WTC11 (cell line): Measurements from ENCODE around the gene HNRNPM. TPM values are rescaled to one million over a fixed set of nuclear protein-coding genes. Genes with fewer than 3 reads are reported as not detected.

Experiments used
- ATAC-seq: fragments of 200-7000 bp; cut with Tn5 transposase; 2 replicates; pipeline ENCODE4 v1.10.0; 2021; ENCODE audit warnings: mild to moderate bottlenecking, moderate library complexity
- CTCF ChIA-PET: fragments of 300-600 bp; sonication (Branson Sonifier 250); formaldehyde crosslinking; loops from one replicate; lab custom pipeline; 2021; ENCODE audit warnings: antibody characterized with exemption; lab: Charles Lee
- POLR2A ChIA-PET: fragments of 350-600 bp; sonication (Branson Sonifier 250); formaldehyde crosslinking; loops from one replicate; lab custom pipeline; 2021; ENCODE audit warnings: antibody characterized with exemption; lab: Charles Lee
- DNase-seq: peaks from one replicate; pipeline ENCODE4 v3.0.0; 2021; ENCODE audit warnings: low spot score
- H3K27ac Mint-ChIP-seq: 2 replicates; pipeline ENCODE4 v1.8.0; 2021; ENCODE audit warnings: mixed read lengths
- H3K27me3 Mint-ChIP-seq: 2 replicates; pipeline ENCODE4 v1.8.0; 2021; ENCODE audit warnings: low read depth, mild to moderate bottlenecking, moderate library complexity, mixed read lengths
- H3K36me3 Mint-ChIP-seq: 2 replicates; pipeline ENCODE4 v1.8.0; 2021; ENCODE audit warnings: mixed read lengths
- H3K4me1 Mint-ChIP-seq: 2 replicates; pipeline ENCODE4 v1.8.0; 2022; ENCODE audit warnings: mixed read lengths
- H3K4me3 Mint-ChIP-seq: 2 replicates; pipeline ENCODE4 v1.8.0; 2021; ENCODE audit warnings: mild to moderate bottlenecking, moderate library complexity, mixed read lengths
- H3K9me3 Mint-ChIP-seq: 2 replicates; pipeline ENCODE4 v1.8.0; 2021; ENCODE audit warnings: mixed read lengths
- ARID4B ChIP-seq: sonication (generic); formaldehyde crosslinking; IDR thresholded peaks from 2 replicates; pipeline ENCODE4 v1.8.0; 2023; ENCODE audit warnings: missing genetic modification reagents, mild to moderate bottlenecking, borderline replicate concordance
- CREB1 ChIP-seq: sonication (generic); formaldehyde crosslinking; IDR thresholded peaks from 2 replicates; pipeline ENCODE4 v1.8.0; 2023; ENCODE audit warnings: mild to moderate bottlenecking, missing genetic modification reagents
- CREM ChIP-seq: sonication (generic); formaldehyde crosslinking; IDR thresholded peaks from 2 replicates; pipeline ENCODE4 v1.8.1; 2022; ENCODE audit warnings: mild to moderate bottlenecking, missing genetic modification reagents, moderate library complexity
- ESRRA ChIP-seq: sonication (generic); formaldehyde crosslinking; IDR thresholded peaks from 2 replicates; pipeline ENCODE4 v1.8.1; 2022; ENCODE audit warnings: mild to moderate bottlenecking, missing genetic modification reagents, borderline replicate concordance
- NFE2L1 ChIP-seq: sonication (generic); formaldehyde crosslinking; IDR thresholded peaks from 2 replicates; pipeline ENCODE4 v1.8.1; 2023; ENCODE audit warnings: missing genetic modification reagents
- NFYB ChIP-seq: sonication (generic); formaldehyde crosslinking; conservative IDR thresholded peaks from 2 replicates; pipeline ENCODE4 v1.8.0; 2022; ENCODE audit warnings: low read depth, missing genetic modification reagents
- NR2C2 ChIP-seq: sonication (generic); formaldehyde crosslinking; IDR thresholded peaks from 2 replicates; pipeline ENCODE4 v1.8.0; 2022; ENCODE audit warnings: mild to moderate bottlenecking, missing genetic modification reagents
- RELA ChIP-seq: sonication (generic); formaldehyde crosslinking; IDR thresholded peaks from 2 replicates; pipeline ENCODE4 v1.8.1; 2022; ENCODE audit warnings: missing genetic modification reagents, mild to moderate bottlenecking, borderline replicate concordance
- RORB ChIP-seq: fragments of 250-450 bp; sonication (Bioruptor Pico); IDR thresholded peaks from 2 replicates; pipeline ENCODE4 v1.9.0; 2021; ENCODE audit warnings: mild to moderate bottlenecking
- SP1 ChIP-seq: sonication (generic); formaldehyde crosslinking; conservative IDR thresholded peaks from 2 replicates; pipeline ENCODE4 v1.8.1; 2022; ENCODE audit warnings: missing genetic modification reagents
- ZNF396 ChIP-seq: fragments of 250-450 bp; sonication (Bioruptor Pico); IDR thresholded peaks from 2 replicates; pipeline ENCODE4 v1.8.0; 2021; ENCODE audit warnings: mild to moderate bottlenecking, moderate library complexity, borderline replicate concordance
- total RNA-seq: library from RNA; stranded (reverse); gene quantifications from 3 replicates; pipeline ENCODE4 v1.2.3, GENCODE V29; 2021
- TF ChIP-seq, protein P1 (sequence below): sonication (generic); formaldehyde crosslinking; IDR thresholded peaks from 2 replicates; pipeline ENCODE4 v1.8.1; 2023; ENCODE audit warnings: mild to moderate bottlenecking, missing genetic modification reagents, moderate library complexity
- TF ChIP-seq, protein P2 (sequence below): sonication (generic); formaldehyde crosslinking; conservative IDR thresholded peaks from 2 replicates; pipeline ENCODE4 v1.8.1; 2023; ENCODE audit warnings: mild to moderate bottlenecking, low read depth, missing genetic modification reagents, moderate library complexity
- TF ChIP-seq, protein P3 (sequence below): sonication (generic); formaldehyde crosslinking; IDR thresholded peaks from 2 replicates; pipeline ENCODE4 v1.8.1; 2022; ENCODE audit warnings: missing genetic modification reagents, borderline replicate concordance
- TF ChIP-seq, protein P4 (sequence below): sonication (generic); formaldehyde crosslinking; IDR thresholded peaks from 2 replicates; pipeline ENCODE4 v1.8.1; 2023; ENCODE audit warnings: mild to moderate bottlenecking, missing genetic modification reagents, moderate library complexity
- TF ChIP-seq, protein P5 (sequence below): fragments of 250-450 bp; sonication (Bioruptor Pico); IDR thresholded peaks from 2 replicates; pipeline ENCODE4 v1.9.0; 2021; ENCODE audit warnings: mild to moderate bottlenecking, borderline replicate concordance

HNRNPM gene
- total RNA-seq, 1 experiment from 2014 or later, result 416 TPM

DNA sequence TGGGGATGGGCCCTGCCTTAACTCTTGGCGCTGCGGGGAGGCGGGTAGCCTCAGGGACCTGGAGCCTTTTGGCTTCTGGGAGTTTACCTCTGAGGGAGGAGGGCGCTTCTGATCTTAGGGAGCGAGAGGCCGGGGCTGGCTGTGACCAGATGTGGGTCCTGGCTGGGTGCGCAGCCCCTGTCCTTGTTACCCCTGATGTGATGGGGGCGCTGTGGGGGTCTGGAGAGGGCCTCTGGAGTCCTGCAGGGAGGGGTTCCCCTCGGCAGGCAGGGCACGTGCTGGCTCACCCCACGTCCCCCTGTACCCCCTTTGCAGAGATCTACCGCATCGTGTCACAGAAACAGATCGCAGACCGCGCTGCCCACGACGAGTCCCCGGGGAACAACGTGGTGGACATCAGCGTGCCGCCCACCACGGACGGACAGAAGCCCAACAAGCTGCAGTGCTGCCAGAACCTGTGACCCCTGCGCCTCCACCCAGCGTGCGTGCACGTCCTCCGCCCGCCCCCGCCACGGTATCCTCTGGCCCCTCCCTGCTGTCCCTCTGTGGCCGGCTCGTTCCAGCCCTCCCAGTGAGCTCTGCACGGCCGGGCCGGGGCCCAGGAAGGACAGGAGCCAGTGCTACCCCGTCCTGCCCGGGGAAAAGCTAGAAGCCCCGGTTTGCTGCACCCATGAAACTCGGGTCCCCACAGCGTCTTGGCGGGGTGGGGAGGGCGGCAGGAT is 41.5 kb upstream of the HNRNPM start:
- no peaks in the 10 kb centered on the region for H3K9me3 Mint-ChIP-seq
- CTCF ChIA-PET, result interaction anchor here (0.5 kb wide), 1 partner anchor 17 kb away, joined by 3 read pairs; no protein-coding TSS in a partner anchor
- DNase-seq (no peak), ATAC-seq (no peak)
- H3K27me3 Mint-ChIP-seq, result no peaks in the 10 kb centered on the region
- peaks cover 14% of the 10 kb centered on the region for H3K36me3 Mint-ChIP-seq
- POLR2A ChIA-PET, result no interaction called here
- no peak overlapping the region for H3K27ac Mint-ChIP-seq
- TF ChIP-seq CREM (no peak), NFE2L1 (CRISPR knock-in tag) (no peak), RORB (CRISPR knock-in tag) (no peak), CREB1 (no peak), RELA (CRISPR knock-in tag) (no peak), SP1 (CRISPR knock-in tag) (no peak), NFYB (CRISPR knock-in tag) (no peak), ESRRA (CRISPR knock-in tag) (no peak), NR2C2 (CRISPR knock-in tag) (no peak), ARID4B (CRISPR knock-in tag) (no peak), ZNF396 (CRISPR knock-in tag) (no peak)
- TF ChIP-seq, protein P1, sequence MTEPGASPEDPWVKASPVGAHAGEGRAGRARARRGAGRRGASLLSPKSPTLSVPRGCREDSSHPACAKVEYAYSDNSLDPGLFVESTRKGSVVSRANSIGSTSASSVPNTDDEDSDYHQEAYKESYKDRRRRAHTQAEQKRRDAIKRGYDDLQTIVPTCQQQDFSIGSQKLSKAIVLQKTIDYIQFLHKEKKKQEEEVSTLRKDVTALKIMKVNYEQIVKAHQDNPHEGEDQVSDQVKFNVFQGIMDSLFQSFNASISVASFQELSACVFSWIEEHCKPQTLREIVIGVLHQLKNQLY (CRISPR knock-in tag), result no peak
- TF ChIP-seq, protein P2, sequence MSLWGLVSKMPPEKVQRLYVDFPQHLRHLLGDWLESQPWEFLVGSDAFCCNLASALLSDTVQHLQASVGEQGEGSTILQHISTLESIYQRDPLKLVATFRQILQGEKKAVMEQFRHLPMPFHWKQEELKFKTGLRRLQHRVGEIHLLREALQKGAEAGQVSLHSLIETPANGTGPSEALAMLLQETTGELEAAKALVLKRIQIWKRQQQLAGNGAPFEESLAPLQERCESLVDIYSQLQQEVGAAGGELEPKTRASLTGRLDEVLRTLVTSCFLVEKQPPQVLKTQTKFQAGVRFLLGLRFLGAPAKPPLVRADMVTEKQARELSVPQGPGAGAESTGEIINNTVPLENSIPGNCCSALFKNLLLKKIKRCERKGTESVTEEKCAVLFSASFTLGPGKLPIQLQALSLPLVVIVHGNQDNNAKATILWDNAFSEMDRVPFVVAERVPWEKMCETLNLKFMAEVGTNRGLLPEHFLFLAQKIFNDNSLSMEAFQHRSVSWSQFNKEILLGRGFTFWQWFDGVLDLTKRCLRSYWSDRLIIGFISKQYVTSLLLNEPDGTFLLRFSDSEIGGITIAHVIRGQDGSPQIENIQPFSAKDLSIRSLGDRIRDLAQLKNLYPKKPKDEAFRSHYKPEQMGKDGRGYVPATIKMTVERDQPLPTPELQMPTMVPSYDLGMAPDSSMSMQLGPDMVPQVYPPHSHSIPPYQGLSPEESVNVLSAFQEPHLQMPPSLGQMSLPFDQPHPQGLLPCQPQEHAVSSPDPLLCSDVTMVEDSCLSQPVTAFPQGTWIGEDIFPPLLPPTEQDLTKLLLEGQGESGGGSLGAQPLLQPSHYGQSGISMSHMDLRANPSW, result no peak
- TF ChIP-seq, protein P3, sequence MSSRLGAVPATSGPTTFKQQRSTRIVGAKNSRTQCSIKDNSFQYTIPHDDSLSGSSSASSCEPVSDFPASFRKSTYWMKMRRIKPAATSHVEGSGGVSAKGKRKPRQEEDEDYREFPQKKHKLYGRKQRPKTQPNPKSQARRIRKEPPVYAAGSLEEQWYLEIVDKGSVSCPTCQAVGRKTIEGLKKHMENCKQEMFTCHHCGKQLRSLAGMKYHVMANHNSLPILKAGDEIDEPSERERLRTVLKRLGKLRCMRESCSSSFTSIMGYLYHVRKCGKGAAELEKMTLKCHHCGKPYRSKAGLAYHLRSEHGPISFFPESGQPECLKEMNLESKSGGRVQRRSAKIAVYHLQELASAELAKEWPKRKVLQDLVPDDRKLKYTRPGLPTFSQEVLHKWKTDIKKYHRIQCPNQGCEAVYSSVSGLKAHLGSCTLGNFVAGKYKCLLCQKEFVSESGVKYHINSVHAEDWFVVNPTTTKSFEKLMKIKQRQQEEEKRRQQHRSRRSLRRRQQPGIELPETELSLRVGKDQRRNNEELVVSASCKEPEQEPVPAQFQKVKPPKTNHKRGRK (CRISPR knock-in tag), result no peak
- TF ChIP-seq, protein P4, sequence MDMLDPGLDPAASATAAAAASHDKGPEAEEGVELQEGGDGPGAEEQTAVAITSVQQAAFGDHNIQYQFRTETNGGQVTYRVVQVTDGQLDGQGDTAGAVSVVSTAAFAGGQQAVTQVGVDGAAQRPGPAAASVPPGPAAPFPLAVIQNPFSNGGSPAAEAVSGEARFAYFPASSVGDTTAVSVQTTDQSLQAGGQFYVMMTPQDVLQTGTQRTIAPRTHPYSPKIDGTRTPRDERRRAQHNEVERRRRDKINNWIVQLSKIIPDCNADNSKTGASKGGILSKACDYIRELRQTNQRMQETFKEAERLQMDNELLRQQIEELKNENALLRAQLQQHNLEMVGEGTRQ (CRISPR knock-in tag), result no peak
- TF ChIP-seq, protein P5, sequence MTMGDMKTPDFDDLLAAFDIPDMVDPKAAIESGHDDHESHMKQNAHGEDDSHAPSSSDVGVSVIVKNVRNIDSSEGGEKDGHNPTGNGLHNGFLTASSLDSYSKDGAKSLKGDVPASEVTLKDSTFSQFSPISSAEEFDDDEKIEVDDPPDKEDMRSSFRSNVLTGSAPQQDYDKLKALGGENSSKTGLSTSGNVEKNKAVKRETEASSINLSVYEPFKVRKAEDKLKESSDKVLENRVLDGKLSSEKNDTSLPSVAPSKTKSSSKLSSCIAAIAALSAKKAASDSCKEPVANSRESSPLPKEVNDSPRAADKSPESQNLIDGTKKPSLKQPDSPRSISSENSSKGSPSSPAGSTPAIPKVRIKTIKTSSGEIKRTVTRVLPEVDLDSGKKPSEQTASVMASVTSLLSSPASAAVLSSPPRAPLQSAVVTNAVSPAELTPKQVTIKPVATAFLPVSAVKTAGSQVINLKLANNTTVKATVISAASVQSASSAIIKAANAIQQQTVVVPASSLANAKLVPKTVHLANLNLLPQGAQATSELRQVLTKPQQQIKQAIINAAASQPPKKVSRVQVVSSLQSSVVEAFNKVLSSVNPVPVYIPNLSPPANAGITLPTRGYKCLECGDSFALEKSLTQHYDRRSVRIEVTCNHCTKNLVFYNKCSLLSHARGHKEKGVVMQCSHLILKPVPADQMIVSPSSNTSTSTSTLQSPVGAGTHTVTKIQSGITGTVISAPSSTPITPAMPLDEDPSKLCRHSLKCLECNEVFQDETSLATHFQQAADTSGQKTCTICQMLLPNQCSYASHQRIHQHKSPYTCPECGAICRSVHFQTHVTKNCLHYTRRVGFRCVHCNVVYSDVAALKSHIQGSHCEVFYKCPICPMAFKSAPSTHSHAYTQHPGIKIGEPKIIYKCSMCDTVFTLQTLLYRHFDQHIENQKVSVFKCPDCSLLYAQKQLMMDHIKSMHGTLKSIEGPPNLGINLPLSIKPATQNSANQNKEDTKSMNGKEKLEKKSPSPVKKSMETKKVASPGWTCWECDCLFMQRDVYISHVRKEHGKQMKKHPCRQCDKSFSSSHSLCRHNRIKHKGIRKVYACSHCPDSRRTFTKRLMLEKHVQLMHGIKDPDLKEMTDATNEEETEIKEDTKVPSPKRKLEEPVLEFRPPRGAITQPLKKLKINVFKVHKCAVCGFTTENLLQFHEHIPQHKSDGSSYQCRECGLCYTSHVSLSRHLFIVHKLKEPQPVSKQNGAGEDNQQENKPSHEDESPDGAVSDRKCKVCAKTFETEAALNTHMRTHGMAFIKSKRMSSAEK, result no peak
- no peaks in the 10 kb centered on the region for H3K4me1 Mint-ChIP-seq
- H3K4me3 Mint-ChIP-seq, result no peak overlapping the region
